ENCODE measurements around the gene AIFM2.
"Not testable (repeated sequence)": the region's sequence is repeated elsewhere in the genome, so short reads cannot be mapped to it uniquely, and the experiment has no call there.

The AIFM2 gene

GRCh38 chr10:70121281-70121949 lies 11.2 kb downstream of the AIFM2 start:
- no peak for DNase-seq

GRCh38 chr10:70120417-70120816 lies 12.2 kb downstream of the AIFM2 start:
- no peak for DNase-seq

- DNase-seq: no peak
Observed at GRCh38 chr10:70119623-70120022, 13.0 kb downstream of the AIFM2 start.

- no peak for DNase-seq
Observed at GRCh38 chr10:70119197-70119596, 13.4 kb downstream of the AIFM2 start.

- DNase-seq: no peak
Observed at GRCh38 chr10:70118196-70118595, 14.4 kb downstream of the AIFM2 start.

GRCh38 chr10:70117646-70118045 lies 15.0 kb downstream of the AIFM2 start:
- no peak for DNase-seq

GRCh38 chr10:70115948-70116682 lies 16.5 kb downstream of the AIFM2 start:
- DNase-seq: peak; percentile 62

GRCh38 chr10:70114902-70115301 lies 17.7 kb downstream of the AIFM2 start:
- DNase-seq: no peak

GRCh38 chr10:70112071-70112470 lies 20.6 kb downstream of the AIFM2 start:
- no peak for DNase-seq

GRCh38 chr10:70111496-70111895 lies 21.1 kb downstream of the AIFM2 start:
- no peak for DNase-seq

- no peak for DNase-seq
Observed at GRCh38 chr10:70109064-70109729, 23.4 kb downstream of the AIFM2 start.

- no peak for DNase-seq
Observed at GRCh38 chr10:70106958-70107791, 25.4 kb downstream of the AIFM2 start.

GRCh38 chr10:70101668-70102067 lies 31.0 kb downstream of the AIFM2 start:
- DNase-seq: no peak

GRCh38 chr10:70101068-70101562 lies 31.5 kb downstream of the AIFM2 start:
- DNase-seq: not testable (repeated sequence)

GRCh38 chr10:70098271-70098670 lies 34.4 kb downstream of the AIFM2 start:
- DNase-seq: no peak

GRCh38 chr10:70097459-70097858 lies 35.2 kb downstream of the AIFM2 start:
- DNase-seq: no peak

GRCh38 chr10:70096705-70097420 lies 35.8 kb downstream of the AIFM2 start:
- no peak for DNase-seq

GRCh38 chr10:70096016-70096704 lies 36.5 kb downstream of the AIFM2 start:
- no peak for DNase-seq

GRCh38 chr10:70094250-70094649 lies 38.4 kb downstream of the AIFM2 start:
- DNase-seq: no peak

GRCh38 chr10:70093335-70093944 lies 39.2 kb downstream of the AIFM2 start:
- DNase-seq: no peak

- no peak for DNase-seq
Observed at GRCh38 chr10:70092389-70092718, 40.3 kb downstream of the AIFM2 start.

Measured in activated CD8-positive, alpha-beta memory T cell treated with anti-CD3 and anti-CD28 coated beads, Interleukin-2, amount 50 U/mL, for 4 hours (primary cell).